SK-N-SH (cell line): ENCODE data around the gene KIAA0232. TPM values are rescaled to one million over a fixed set of nuclear protein-coding genes. Genes with fewer than 3 reads are reported as not detected.

ENCODE experiments used
- CTCF ChIA-PET: fragments of 300-600, 350-600 bp; formaldehyde crosslinking; extraction: SDS; loops from one replicate; lab custom pipeline; 2021; lab: Yijun Ruan, JAX
- POLR2A ChIA-PET: fragments of 350-600 bp; sonication (Branson Sonifier 250); formaldehyde crosslinking; extraction: SDS; loops from one replicate; lab custom pipeline; 2020; ENCODE audit warnings: antibody characterized with exemption, inconsistent platforms; lab: Yijun Ruan, JAX
- DNase-seq: peaks from one replicate; pipeline ENCODE4 v3.0.0; 2012
- H2AFZ ChIP-seq: fragments of 200-600 bp; sonication (generic); 2 replicates; pipeline ENCODE4 v1.8.1; 2016; ENCODE audit warnings: antibody characterized with exemption, mild to moderate bottlenecking, low read depth
- H3F3A ChIP-seq: fragments of 200-600 bp; sonication (generic); replicated peaks from 2 replicates; pipeline ENCODE3; 2016; ENCODE audit warnings: antibody characterized with exemption, mild to moderate bottlenecking; ENCODE audit not compliant: insufficient read depth
- H3K27ac ChIP-seq, 2 experiments: fragments of 200-500 bp in 1 of 2; fragments of 200-600 bp in 1 of 2; sonication (Bioruptor generic) in 1 of 2; sonication (generic), shearing (Covaris generic) in 1 of 2; 2 replicates each; pipeline versions ENCODE4 v1.5.1 to v1.6.1; 2014 to 2016; ENCODE audit warnings: low read depth in 2 of 2, inconsistent platforms in 1 of 2, low read length in 1 of 2, mild to moderate bottlenecking in 1 of 2, mixed read lengths in 1 of 2
- H3K27me3 ChIP-seq: fragments of 200-600 bp; sonication (generic), shearing (Covaris generic); 2 replicates; pipeline ENCODE4 v1.6.1; 2016; ENCODE audit warnings: mixed run types; ENCODE audit not compliant: insufficient read depth
- H3K36me3 ChIP-seq, 2 experiments: fragments of 200-500 bp in 1 of 2; fragments of 200-600 bp in 1 of 2; sonication (Bioruptor generic) in 1 of 2; sonication (generic) in 1 of 2; replicated peaks in 1 of 2; 2 replicates each; pipeline versions ENCODE3 to v1.5.1; 2014 to 2016; ENCODE audit warnings: low read length in 1 of 2, mild to moderate bottlenecking in 1 of 2; ENCODE audit not compliant: insufficient read depth in 2 of 2, control insufficient read depth in 1 of 2
- H3K4me1 ChIP-seq, 2 experiments: fragments of 200-500 bp in 1 of 2; fragments of 200-600 bp in 1 of 2; sonication (Bioruptor generic) in 1 of 2; sonication (generic), shearing (Covaris generic) in 1 of 2; 2 replicates each; pipeline versions ENCODE4 v1.5.1 to v1.6.1; 2014 to 2016; ENCODE audit warnings: low read depth in 1 of 2, low read length in 1 of 2, mixed run types in 1 of 2; ENCODE audit not compliant: insufficient read depth in 2 of 2, control insufficient read depth in 1 of 2
- H3K4me2 ChIP-seq: fragments of 200-600 bp; sonication (generic), shearing (Covaris generic); 2 replicates; pipeline ENCODE4 v1.6.1; 2017; ENCODE audit warnings: mixed run types
- H3K4me3 ChIP-seq, 2 experiments: fragments of 200-500 bp in 1 of 2; fragments of 200-600 bp in 1 of 2; sonication (Bioruptor generic) in 1 of 2; sonication (generic), shearing (Covaris generic) in 1 of 2; 2 replicates each; pipeline versions ENCODE4 v1.5.1 to v1.8.1; 2014 to 2016; ENCODE audit warnings: low read depth in 2 of 2, inconsistent platforms in 1 of 2, low read length in 1 of 2, mild to moderate bottlenecking in 1 of 2, mixed read lengths in 1 of 2, moderate library complexity in 1 of 2
- H3K79me2 ChIP-seq: fragments of 200-600 bp; sonication (generic); 2 replicates; pipeline ENCODE4 v1.8.1; 2017; ENCODE audit warnings: mild to moderate bottlenecking; ENCODE audit not compliant: insufficient read depth
- H3K9ac ChIP-seq: fragments of 200-600 bp; sonication (generic); 2 replicates; pipeline ENCODE4 v1.6.1; 2017; ENCODE audit warnings: mixed run types
- H3K9me2 ChIP-seq: fragments of 200-600 bp; sonication (generic); 2 replicates; pipeline ENCODE4 v1.6.1; 2017; ENCODE audit warnings: mixed run types
- H3K9me3 ChIP-seq: fragments of 200-600 bp; sonication (generic); 2 replicates; pipeline ENCODE4 v1.6.1; 2017; ENCODE audit warnings: mixed run types, mild to moderate bottlenecking, moderate library complexity
- H4K20me1 ChIP-seq: fragments of 200-600 bp; sonication (generic); 2 replicates; pipeline ENCODE4 v1.6.1; 2017; ENCODE audit warnings: mild to moderate bottlenecking, mixed run types; ENCODE audit not compliant: insufficient read depth
- JUND ChIP-seq: IDR thresholded peaks from 2 replicates; pipeline ENCODE4 v1.4.0; 2012
- MXI1 ChIP-seq: IDR thresholded peaks from 2 replicates; pipeline ENCODE4 v1.6.1; 2012; ENCODE audit warnings: mild to moderate bottlenecking, low read depth, low read length, improper control_type of control experiment
- REST ChIP-seq: IDR thresholded peaks from 2 replicates; pipeline ENCODE4 v1.6.1; 2012; ENCODE audit warnings: mild to moderate bottlenecking, low read depth, low read length, moderate library complexity
- RXRA ChIP-seq: IDR thresholded peaks from 2 replicates; pipeline ENCODE4 v1.4.0; 2012; ENCODE audit warnings: low read depth, mild to moderate bottlenecking, borderline replicate concordance
- SIN3A ChIP-seq: IDR thresholded peaks from 2 replicates; pipeline ENCODE4 v1.6.1; 2012; ENCODE audit warnings: low read depth, mild to moderate bottlenecking, low read length, moderate library complexity, borderline replicate concordance
- SMC3 ChIP-seq: IDR thresholded peaks from 2 replicates; pipeline ENCODE4 v1.6.1; 2012; ENCODE audit warnings: low read depth, low read length, improper control_type of control experiment
- TEAD4 ChIP-seq: IDR thresholded peaks from 2 replicates; pipeline ENCODE4 v1.4.0; 2012; ENCODE audit warnings: mild to moderate bottlenecking, borderline replicate concordance; ENCODE audit not compliant: insufficient read depth
- USF2 ChIP-seq: fragments of 150-350 bp; IDR thresholded peaks from 2 replicates; pipeline ENCODE4 v1.6.1; 2017; ENCODE audit warnings: antibody characterized with exemption, low read length, low read depth, borderline replicate concordance
- ZBTB33 ChIP-seq: IDR thresholded peaks from 2 replicates; pipeline ENCODE4 v1.4.0; 2012; ENCODE audit warnings: low read depth, borderline replicate concordance
- WGBS: methylation state at CpG from one replicate; pipeline ENCODE4 v1.1.6; 2017; ENCODE audit warnings: low lambda C conversion rate; 5-methylcytosine and 5-hydroxymethylcytosine counted together
- polyA plus RNA-seq, 3 experiments: library from polyadenylated mRNA; depleted of rRNA; stranded (reverse); fragments of >200 nt; gene quantifications; 2 replicates each; pipeline ENCODE4 v1.2.3, GENCODE V29; 2012

KIAA0232 gene
- polyA plus RNA-seq, 1 of the 3 experiments (the other 2 are of a cell fraction): 5.7 TPM

- no peak overlapping the region for H2AFZ ChIP-seq
- H3K36me3 ChIP-seq: no peaks in the 10 kb centered on the region
- no peak overlapping the region for H3K27ac ChIP-seq
- no peaks in the 10 kb centered on the region for H4K20me1 ChIP-seq
- no peak overlapping the region for H3K4me2 ChIP-seq
- no peaks in the 10 kb centered on the region for H3K4me1 ChIP-seq
- no peaks in the 10 kb centered on the region for H3F3A ChIP-seq
- no peaks in the 10 kb centered on the region for H3K9me3 ChIP-seq
- no peak overlapping the region for H3K4me3 ChIP-seq
- no peak overlapping the region for H3K9ac ChIP-seq
- no peaks in the 10 kb centered on the region for H3K9me2 ChIP-seq
- no peaks in the 10 kb centered on the region for H3K27me3 ChIP-seq
- WGBS: 89% methylated on average over 17 of the region's 27 CpGs
- CTCF ChIA-PET: interaction anchor here (0.8 to 2.5 kb wide), 3 partner anchors 13 to 140 kb away, joined by 3 to 10 read pairs (median 4); no protein-coding TSS in a partner anchor
- TF ChIP-seq TEAD4: no peak
- no peak for TF ChIP-seq ZBTB33
- TF ChIP-seq SMC3: no peak
- no peak for TF ChIP-seq REST
- TF ChIP-seq JUND: no peak
- no peak for TF ChIP-seq USF2
- POLR2A ChIA-PET: no interaction called here
- peak; percentile 9 for DNase-seq
- H3K79me2 ChIP-seq: no peaks in the 10 kb centered on the region
These were observed 49.0 kb upstream of the KIAA0232 start for GRCh38 chr4:6733358-6734164.

- peak; percentile 3 for DNase-seq
- no peak overlapping the region for H2AFZ ChIP-seq
- no peak overlapping the region for H3K9ac ChIP-seq
- H3K27ac ChIP-seq: no peak overlapping the region
- no peaks in the 10 kb centered on the region for H3K36me3 ChIP-seq
- POLR2A ChIA-PET: no interaction called here
- H3K79me2 ChIP-seq: no peaks in the 10 kb centered on the region
- TF ChIP-seq MXI1: no peak
- TF ChIP-seq SIN3A: no peak
- no peak for TF ChIP-seq REST
- no peak for TF ChIP-seq RXRA
- no peaks in the 10 kb centered on the region for H4K20me1 ChIP-seq
- no peaks in the 10 kb centered on the region for H3K9me2 ChIP-seq
- no peaks in the 10 kb centered on the region for H3F3A ChIP-seq
- 79% methylated on average over 16 of the region's 16 CpGs for WGBS
- no peak overlapping the region for H3K4me2 ChIP-seq
- H3K4me1 ChIP-seq: no peaks in the 10 kb centered on the region
- no peak overlapping the region for H3K4me3 ChIP-seq
- CTCF ChIA-PET: interaction anchor here (1.5 to 2.5 kb wide), 2 partner anchors 14 to 139 kb away, joined by 4 to 10 read pairs; no protein-coding TSS in a partner anchor
- H3K9me3 ChIP-seq: no peaks in the 10 kb centered on the region
- H3K27me3 ChIP-seq: no peaks in the 10 kb centered on the region
These were observed 48.3 kb upstream of the KIAA0232 start for GRCh38 chr4:6734165-6734786.
